ENCODE data around the gene MUC5AC. TPM values are rescaled to one million over a fixed set of nuclear protein-coding genes. Genes with fewer than 3 reads are reported as not detected.
A peak's percentile ranks its signal among the peaks of the same experiment; 100 is the strongest.
"Not testable (repeated sequence)": the region's sequence is repeated elsewhere in the genome, so short reads cannot be mapped to it uniquely, and the experiment has no call there.

Gene MUC5AC, protein sequence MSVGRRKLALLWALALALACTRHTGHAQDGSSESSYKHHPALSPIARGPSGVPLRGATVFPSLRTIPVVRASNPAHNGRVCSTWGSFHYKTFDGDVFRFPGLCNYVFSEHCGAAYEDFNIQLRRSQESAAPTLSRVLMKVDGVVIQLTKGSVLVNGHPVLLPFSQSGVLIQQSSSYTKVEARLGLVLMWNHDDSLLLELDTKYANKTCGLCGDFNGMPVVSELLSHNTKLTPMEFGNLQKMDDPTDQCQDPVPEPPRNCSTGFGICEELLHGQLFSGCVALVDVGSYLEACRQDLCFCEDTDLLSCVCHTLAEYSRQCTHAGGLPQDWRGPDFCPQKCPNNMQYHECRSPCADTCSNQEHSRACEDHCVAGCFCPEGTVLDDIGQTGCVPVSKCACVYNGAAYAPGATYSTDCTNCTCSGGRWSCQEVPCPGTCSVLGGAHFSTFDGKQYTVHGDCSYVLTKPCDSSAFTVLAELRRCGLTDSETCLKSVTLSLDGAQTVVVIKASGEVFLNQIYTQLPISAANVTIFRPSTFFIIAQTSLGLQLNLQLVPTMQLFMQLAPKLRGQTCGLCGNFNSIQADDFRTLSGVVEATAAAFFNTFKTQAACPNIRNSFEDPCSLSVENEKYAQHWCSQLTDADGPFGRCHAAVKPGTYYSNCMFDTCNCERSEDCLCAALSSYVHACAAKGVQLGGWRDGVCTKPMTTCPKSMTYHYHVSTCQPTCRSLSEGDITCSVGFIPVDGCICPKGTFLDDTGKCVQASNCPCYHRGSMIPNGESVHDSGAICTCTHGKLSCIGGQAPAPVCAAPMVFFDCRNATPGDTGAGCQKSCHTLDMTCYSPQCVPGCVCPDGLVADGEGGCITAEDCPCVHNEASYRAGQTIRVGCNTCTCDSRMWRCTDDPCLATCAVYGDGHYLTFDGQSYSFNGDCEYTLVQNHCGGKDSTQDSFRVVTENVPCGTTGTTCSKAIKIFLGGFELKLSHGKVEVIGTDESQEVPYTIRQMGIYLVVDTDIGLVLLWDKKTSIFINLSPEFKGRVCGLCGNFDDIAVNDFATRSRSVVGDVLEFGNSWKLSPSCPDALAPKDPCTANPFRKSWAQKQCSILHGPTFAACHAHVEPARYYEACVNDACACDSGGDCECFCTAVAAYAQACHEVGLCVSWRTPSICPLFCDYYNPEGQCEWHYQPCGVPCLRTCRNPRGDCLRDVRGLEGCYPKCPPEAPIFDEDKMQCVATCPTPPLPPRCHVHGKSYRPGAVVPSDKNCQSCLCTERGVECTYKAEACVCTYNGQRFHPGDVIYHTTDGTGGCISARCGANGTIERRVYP (N-terminal part only)
- total RNA-seq, result under 1 TPM in 2 of 3 donors, not detected in 1; under 0.01 TPM

DNA sequence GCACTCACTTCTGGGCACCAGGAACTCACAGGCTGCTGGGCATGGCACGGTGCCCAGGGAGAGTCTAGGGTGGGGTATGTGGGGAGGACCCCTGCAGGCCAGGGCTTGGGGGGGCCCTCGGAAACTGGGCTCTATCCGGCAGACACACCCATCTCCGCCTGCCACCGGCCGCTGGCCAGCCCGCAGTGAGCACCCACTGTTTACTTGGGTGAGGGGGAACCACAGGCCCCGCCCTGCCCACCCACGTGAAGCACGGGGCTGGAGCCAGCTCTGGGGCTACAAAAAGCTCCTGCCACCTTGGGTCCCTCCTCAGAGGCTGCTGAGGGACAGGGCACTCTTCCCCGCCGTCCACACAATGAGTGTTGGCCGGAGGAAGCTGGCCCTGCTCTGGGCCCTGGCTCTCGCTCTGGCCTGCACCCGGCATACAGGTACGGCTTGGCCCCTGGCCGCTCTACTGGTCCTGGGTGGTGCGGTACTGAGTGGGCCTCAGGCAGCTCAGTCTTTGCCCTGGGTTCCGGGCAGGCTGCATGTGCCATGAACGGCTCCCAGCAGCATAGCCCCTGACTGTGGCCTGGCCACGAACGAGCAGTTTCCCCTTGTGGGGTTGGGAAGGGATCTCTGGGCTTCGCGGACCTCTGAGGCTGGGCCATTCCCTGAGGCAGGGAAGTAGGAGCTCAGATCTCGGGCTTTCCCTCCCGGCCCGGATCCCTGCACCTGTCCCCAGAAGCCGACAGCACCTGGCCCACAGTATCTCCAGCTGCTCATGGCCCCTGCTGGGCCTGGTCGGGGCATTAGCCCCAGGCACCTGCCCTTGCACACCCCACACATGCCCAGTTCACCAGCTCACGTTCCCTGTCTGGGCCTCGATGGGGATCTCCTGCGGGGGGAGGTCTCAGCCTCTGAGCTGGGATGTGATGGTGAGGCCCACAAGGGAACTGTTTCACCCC, at the start of gene MUC5AC:
TSS of gene MUC5AC (plus strand) at position 309 of the 947 bp plus-strand sequence. CDS start at position 356, 47 bp downstream.
- DNase-seq (no peak), ATAC-seq (no peak)
- H3K9me3 Mint-ChIP-seq, result no peaks in the 10 kb centered on the region

DNA sequence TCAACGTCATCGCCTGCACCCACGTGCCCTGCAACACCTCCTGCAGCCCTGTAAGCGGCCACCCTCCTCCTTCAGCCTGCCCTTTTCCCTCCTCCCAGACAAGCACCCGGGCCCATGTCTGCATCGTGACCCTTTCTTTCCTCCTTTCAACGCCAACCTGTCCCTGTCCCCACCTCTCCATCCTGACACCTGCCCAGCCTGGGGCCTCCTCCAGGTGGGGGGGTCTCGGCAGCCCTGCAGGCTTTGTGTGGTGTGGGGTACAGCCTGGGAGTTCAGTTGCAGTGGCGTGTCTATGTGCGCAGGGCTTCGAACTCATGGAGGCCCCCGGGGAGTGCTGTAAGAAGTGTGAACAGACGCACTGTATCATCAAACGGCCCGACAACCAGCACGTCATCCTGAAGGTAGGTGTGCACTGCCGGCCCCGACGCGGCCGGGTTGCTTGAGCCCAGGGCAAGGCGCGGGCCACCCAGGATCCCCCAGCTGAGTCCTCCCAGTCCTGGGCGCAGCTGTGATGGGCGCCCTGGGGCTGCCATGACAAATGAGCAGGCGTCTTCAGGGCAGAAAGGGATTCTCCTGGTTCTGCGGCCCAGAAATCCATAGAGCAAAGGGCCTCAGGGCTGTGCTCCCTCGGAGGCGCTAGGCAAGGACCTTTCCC, 49.4 kb upstream of the MUC5AC start:
- DNase-seq (no peak), ATAC-seq (no peak)
- H3K27me3 Mint-ChIP-seq (ENCODE audit: low read depth), result peaks cover 3% of the 10 kb centered on the region

More for the DNA sequence above, at the start of gene MUC5AC:
- Mint-ChIP-seq H3K4me3 (no peak within 1 kb of the TSS), H3K27me3 (ENCODE audit: low read depth) (no peaks in the 10 kb centered on the region), H3K4me1 (ENCODE audit: low read depth) (no peaks in the 10 kb centered on the region), H3K36me3 (ENCODE audit: insufficient read depth) (no peaks in the 10 kb centered on the region)

DNA sequence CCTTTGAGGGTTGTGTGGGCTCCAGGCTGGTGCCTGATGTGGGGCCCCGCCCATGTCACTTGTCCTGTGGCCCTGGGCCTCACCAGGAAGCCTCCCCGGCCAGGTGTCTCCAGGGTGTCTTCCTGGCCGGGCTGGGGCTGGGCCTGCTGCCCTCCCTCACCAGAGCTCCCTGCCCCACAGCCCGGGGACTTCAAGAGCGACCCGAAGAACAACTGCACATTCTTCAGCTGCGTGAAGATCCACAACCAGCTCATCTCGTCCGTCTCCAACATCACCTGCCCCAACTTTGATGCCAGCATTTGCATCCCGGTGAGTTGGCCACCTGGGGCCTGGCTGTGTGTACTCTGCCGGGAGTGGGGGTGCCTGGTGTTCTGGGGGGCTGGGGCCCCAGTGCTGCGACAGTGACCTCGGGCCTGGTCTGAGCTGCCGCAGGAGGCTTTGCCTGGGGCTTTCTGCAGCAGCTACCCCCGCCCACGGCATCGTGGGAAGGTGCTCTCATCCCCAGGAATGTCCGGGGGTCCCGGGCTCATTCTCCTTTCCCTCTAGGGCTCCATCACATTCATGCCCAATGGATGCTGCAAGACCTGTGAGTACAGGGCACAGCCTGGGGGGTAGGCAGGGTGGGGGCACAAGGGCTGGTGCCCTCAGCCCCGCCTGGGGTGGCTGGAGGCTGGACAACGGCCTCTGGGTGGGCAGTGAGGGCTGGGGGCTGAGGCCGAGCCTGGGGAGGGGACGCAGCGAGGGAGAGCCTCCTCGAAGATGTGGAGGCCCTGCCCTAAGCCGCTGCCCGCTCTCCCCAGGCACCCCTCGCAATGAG, 48.4 kb upstream of the MUC5AC start:
- ATAC-seq (no peak), DNase-seq (no peak)
- Mint-ChIP-seq H3K27me3 (ENCODE audit: low read depth) (peaks cover 3% of the 10 kb centered on the region), H3K4me1 (ENCODE audit: low read depth) (no peaks in the 10 kb centered on the region), H3K9me3 (no peaks in the 10 kb centered on the region), H3K4me3 (no peak overlapping the region), H3K36me3 (ENCODE audit: insufficient read depth) (no peaks in the 10 kb centered on the region)

More for the DNA sequence above, 49.4 kb upstream of the MUC5AC start:
- Mint-ChIP-seq H3K4me3 (no peak overlapping the region), H3K4me1 (ENCODE audit: low read depth) (no peaks in the 10 kb centered on the region), H3K36me3 (ENCODE audit: insufficient read depth) (no peaks in the 10 kb centered on the region), H3K9me3 (no peaks in the 10 kb centered on the region)

DNA sequence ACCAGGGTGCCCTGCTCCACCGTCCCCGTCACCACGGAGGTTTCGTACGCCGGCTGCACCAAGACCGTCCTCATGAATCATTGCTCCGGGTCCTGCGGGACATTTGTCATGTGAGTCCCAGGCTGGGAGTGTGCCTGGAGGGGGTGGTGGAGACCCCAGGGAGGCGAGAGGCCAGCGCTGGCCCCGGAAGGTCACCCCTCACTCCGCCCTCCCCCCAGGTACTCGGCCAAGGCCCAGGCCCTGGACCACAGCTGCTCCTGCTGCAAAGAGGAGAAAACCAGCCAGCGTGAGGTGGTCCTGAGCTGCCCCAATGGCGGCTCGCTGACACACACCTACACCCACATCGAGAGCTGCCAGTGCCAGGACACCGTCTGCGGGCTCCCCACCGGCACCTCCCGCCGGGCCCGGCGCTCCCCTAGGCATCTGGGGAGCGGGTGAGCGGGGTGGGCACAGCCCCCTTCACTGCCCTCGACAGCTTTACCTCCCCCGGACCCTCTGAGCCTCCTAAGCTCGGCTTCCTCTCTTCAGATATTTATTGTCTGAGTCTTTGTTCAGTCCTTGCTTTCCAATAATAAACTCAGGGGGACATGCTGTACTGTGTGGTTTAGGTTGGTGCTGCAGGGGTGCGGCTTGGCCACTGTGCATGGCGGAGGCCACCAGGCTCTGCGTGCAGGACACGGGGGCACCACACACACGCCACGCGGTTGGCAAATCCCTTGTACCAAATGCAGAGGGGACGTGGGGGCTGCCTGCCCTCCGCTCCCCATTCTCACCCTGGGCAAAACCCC, 47.6 kb upstream of the MUC5AC start:
- DNase-seq (no peak), ATAC-seq (no peak)
- Mint-ChIP-seq H3K9me3 (no peaks in the 10 kb centered on the region), H3K27me3 (ENCODE audit: low read depth) (peaks cover 3% of the 10 kb centered on the region), H3K36me3 (ENCODE audit: insufficient read depth) (no peaks in the 10 kb centered on the region), H3K4me1 (ENCODE audit: low read depth) (no peaks in the 10 kb centered on the region), H3K4me3 (no peak overlapping the region)

DNA sequence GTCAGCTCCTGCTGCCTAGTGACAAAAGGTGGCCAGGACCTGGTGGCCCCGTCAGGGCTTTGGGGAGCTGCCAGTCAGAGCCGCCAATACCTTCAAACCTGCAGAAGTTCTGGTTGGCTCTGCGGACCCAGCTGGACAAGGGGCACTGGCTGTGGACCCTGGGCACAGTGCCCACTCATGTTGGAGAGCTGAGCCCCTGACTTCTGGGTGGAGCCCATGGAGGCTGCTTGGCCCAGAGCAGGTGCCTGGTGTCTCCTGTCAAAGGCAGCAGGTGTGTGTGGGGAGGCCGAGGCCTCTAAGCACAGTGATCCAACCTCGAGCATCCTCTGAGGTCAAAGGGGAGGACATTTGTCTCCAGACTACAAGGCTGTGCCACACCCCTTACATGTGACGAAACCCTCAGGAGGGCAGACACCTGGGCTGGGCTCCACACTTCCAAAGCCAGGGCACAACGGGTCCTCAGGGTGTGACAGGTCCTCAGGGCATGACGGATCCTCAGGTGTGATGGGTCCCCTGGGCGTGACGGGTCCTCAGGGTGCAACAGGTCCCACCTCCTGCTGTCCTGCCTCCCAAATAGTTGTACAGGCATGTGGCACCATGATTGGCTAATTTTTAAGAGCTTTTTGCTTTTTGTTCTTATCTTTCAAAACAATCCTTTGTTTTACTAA, 46.1 kb upstream of the MUC5AC start:
- H3K4me1 Mint-ChIP-seq (ENCODE audit: low read depth), result no peaks in the 10 kb centered on the region
- H3K27me3 Mint-ChIP-seq (ENCODE audit: low read depth), result peaks cover 3% of the 10 kb centered on the region
- H3K9me3 Mint-ChIP-seq, result no peaks in the 10 kb centered on the region
- no peaks in the 10 kb centered on the region for H3K36me3 Mint-ChIP-seq (ENCODE audit: insufficient read depth)
- DNase-seq, result no peak
- H3K4me3 Mint-ChIP-seq, result no peak overlapping the region
- ATAC-seq, result no peak

DNA sequence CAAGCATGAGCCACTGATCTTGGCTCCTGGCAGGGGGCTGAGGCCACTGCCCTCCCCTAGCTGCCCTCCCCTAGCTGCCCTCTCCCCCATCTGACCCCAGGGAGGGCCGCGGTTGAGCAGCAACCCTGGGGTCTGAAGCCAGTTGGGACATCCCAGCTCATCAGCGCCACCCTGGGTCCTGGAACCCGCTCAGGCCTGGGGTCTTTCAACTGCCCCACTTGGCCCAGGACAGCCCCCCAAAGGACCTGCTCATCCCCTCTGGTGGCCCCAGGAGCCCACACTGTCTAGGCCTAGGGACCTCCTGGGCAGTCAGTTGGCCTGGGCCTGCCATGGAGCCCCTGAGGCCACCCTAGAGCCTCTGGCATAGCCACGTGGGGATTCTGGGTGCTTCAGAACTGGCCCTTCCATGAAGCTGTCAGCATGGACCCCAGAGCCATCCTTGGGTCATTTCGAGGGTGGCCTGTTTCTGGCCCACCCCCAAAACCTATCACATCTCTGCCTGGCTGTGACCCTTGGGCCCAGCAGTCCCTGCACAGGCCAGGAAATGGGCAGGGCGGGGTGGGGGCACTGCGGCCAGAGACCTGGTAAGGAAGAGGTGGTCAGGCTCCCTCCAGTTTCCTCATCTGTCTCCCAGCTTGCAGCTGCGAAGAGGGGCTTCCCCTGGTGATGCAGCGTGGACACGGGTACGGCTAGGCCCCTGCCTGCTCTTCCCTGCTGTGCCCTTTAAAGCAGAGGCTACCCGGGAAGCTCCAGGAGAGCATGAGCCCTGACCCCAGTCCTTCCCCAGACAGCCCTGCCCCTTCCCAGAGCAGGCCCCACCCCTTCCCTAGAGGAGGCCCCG, 45.2 kb upstream of the MUC5AC start:
- Mint-ChIP-seq H3K4me3 (no peak overlapping the region), H3K4me1 (ENCODE audit: low read depth) (no peaks in the 10 kb centered on the region), H3K9me3 (no peaks in the 10 kb centered on the region), H3K27me3 (ENCODE audit: low read depth) (peaks cover 3% of the 10 kb centered on the region), H3K36me3 (ENCODE audit: insufficient read depth) (no peaks in the 10 kb centered on the region)
- ATAC-seq, result no peak
- DNase-seq, result no peak

DNA sequence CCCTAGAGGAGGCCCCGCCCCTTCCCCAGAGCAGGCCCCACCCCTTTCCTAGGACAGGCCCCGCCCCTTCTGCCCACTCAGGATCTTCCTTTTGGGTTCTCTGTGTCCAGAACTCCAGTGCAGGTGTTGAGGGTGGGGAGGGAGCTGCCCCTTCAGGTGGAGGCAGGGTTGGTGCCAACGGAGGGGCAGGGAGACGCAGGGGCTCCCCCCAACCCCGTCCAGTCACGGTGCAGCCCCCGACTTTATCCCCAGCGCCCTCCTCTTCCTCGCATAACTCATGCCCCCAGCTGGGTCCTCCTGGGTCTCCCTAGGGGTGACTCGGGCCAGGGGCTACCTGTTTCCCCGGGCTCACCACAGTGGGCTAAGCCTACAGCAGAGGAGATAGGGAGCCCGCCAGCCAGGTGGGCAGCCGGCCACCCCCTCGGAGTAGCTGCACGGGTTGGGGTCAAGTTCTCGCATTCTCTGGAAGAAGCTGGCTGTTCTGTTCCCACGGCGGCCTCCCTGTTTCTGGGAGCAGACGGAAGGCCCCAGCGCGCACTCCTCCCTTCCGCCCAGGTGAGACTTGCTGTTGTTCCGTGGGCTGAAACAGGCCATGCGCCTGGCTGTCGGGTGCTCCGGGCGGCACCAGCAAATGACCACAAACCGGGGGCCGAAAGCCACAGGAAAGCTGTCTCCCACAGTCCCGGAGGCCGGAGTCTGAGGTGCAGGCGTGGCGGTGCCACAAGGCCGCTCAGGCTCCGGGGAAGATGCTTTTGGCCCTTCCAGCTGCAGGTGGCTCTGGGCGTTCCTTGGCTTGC, 44.1 kb upstream of the MUC5AC start:
- DNase-seq, result no peak
- no peaks in the 10 kb centered on the region for H3K9me3 Mint-ChIP-seq
- peaks cover 4% of the 10 kb centered on the region for H3K27me3 Mint-ChIP-seq (ENCODE audit: low read depth)
- H3K4me3 Mint-ChIP-seq, result no peak overlapping the region
- no peaks in the 10 kb centered on the region for H3K4me1 Mint-ChIP-seq (ENCODE audit: low read depth)
- no peaks in the 10 kb centered on the region for H3K36me3 Mint-ChIP-seq (ENCODE audit: insufficient read depth)
- ATAC-seq, result no peak

DNA sequence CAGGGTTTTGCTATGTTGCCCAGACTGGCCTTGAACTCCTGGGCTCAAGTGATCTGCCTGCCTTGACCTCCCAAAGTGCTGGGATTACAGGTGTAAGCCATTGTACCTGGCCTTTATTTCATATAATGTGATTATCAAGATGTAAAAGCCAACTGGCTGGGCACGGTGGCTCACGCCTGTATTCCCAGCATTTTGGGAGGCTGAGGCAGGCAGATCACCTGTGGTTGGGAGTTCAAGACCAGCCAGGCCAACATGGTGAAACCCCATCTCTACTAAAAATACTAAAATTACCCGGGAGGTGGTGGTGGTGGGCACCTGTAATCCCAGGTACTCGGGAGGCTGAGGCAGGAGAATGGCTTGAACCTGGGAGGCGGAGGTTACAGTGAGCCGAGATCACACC, 42.5 kb upstream of the MUC5AC start:
- not testable (repeated sequence) for ATAC-seq; DNase-seq; H3K27me3 Mint-ChIP-seq (ENCODE audit: low read depth); H3K4me1 Mint-ChIP-seq (ENCODE audit: low read depth); H3K4me3 Mint-ChIP-seq; H3K9me3 Mint-ChIP-seq; H3K36me3 Mint-ChIP-seq (ENCODE audit: insufficient read depth)

DNA sequence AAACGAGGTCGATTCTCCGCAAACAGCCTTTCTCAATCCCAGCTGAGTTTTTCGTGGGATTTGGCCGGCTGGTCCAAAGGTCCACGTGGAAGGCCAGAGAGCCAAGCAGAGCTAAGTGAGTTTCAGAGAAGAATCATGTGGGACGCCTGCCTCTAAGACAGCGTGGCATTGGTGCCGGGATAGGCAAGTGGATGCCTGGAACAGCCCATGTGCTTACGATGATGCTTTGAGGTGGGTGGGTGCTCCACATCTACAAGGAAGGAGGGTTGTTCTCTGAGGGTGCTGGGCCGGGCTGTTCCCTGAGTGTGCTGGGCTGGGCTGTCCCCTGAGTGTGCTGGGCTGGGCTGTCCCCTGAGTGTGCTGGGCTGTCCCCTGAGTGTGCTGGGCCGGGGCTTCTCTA, 41.6 kb upstream of the MUC5AC start:
- no peaks in the 10 kb centered on the region for H3K36me3 Mint-ChIP-seq (ENCODE audit: insufficient read depth)
- ATAC-seq, result no peak
- no peak for DNase-seq
- no peaks in the 10 kb centered on the region for H3K4me1 Mint-ChIP-seq (ENCODE audit: low read depth)
- H3K9me3 Mint-ChIP-seq, result no peaks in the 10 kb centered on the region
- no peak overlapping the region for H3K4me3 Mint-ChIP-seq
- peaks cover 4% of the 10 kb centered on the region for H3K27me3 Mint-ChIP-seq (ENCODE audit: low read depth)

DNA sequence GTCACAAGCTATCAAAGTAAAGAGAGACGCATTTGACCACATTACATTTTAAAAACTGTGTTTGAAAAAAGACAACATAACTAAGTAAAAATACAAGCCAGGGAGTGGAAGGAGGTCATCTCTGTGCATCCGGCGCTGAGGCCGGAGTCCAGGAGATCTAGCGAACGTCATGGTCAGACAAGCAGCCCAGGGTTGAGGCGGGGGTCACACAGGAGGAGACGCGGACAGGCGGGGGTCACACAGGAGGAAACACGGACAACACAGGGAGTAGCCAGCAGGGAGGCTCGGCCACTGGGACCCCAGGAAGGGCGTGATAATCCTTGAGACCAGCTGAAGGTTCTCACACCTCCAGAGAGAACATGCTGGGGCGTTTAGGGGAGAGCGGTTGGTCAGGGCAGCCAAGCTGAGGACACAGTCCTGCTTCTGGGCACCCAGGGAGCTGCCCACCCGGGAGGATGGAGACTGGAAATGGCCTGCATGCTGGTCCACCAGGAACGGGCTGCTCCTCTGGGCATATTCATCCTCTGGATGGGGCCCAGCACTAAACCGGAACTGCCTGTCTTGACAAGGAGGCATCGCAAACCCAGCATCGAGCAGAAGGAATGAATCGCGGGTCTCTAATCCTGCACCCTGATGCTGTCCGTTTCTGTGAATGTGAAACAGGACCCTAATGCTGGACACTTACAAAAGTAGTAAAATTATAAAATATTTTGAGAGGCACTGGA, 40.9 kb upstream of the MUC5AC start:
- no peak overlapping the region for H3K4me3 Mint-ChIP-seq
- DNase-seq (peak; percentile 4), ATAC-seq (no peak)
- no peaks in the 10 kb centered on the region for H3K4me1 Mint-ChIP-seq (ENCODE audit: low read depth)
- peaks cover 5% of the 10 kb centered on the region for H3K27me3 Mint-ChIP-seq (ENCODE audit: low read depth)
- no peaks in the 10 kb centered on the region for H3K9me3 Mint-ChIP-seq
- H3K36me3 Mint-ChIP-seq (ENCODE audit: insufficient read depth), result no peaks in the 10 kb centered on the region
